K562 (cell line): Measurements from ENCODE around the gene TAS1R3. TPM values are rescaled to one million over a fixed set of nuclear protein-coding genes. Genes with fewer than 3 reads are reported as not detected.

ENCODE experiments used
- ATAC-seq: fragments of 200-7000 bp; cut with Tn5 transposase; 3 replicates; pipeline ENCODE4 v1.9.1; 2020; ENCODE audit warnings: moderate library complexity
- BruUV-seq: library from RNA; stranded (reverse); fragments of 400-500 nt; replicated peaks from 2 replicates; lab custom pipeline; 2021; lab: Mats Ljungman, UMichigan
- CTCF ChIA-PET: fragments of 300-600 bp; formaldehyde crosslinking; extraction: SDS; loops from one replicate; lab custom pipeline; 2021; ENCODE audit warnings: low intra/inter-chr PET ratio; lab: Yijun Ruan, JAX
- POLR2A ChIA-PET: fragments of 300-600, 350-650 bp; sonication (Branson Sonifier 250); formaldehyde crosslinking; extraction: SDS; loops from one replicate; lab custom pipeline; 2021; ENCODE audit warnings: antibody characterized with exemption, inconsistent platforms; lab: Yijun Ruan, JAX
- DNase-seq, 4 experiments: peaks; one replicate each; pipeline versions ENCODE4 v3.0.0 to v3.0.0-alpha.2; 2011 to 2018; ENCODE audit warnings: low spot score in 3 of 4, mixed read lengths in 3 of 4; ENCODE audit errors: extremely low read depth in 1 of 4
- FAIRE-seq: peaks from 2 replicates; lab custom pipeline; 2011; peaks lifted over from hg19 to GRCh38; lab: Jason Lieb, UNC
- H2AFZ ChIP-seq: 2 replicates; pipeline ENCODE4 v1.6.0; 2011; ENCODE audit warnings: low read depth, low read length, control low read depth, inconsistent platforms
- H3K27ac ChIP-seq: fragments of 200-600 bp; 3 replicates; pipeline ENCODE4 v1.8.0; 2011; ENCODE audit warnings: low read depth, mild to moderate bottlenecking, control low read depth, inconsistent platforms, low read length, moderate library complexity, mixed read lengths; ENCODE audit errors: extremely low read depth
- H3K27me3 ChIP-seq, 2 experiments: fragments of 300-600 bp in 1 of 2; 2 replicates in 1 of 2; 3 replicates in 1 of 2; pipeline versions ENCODE4 v1.6.0 to v1.8.0; 2011; ENCODE audit warnings: inconsistent platforms in 2 of 2, low read length in 2 of 2, mild to moderate bottlenecking in 1 of 2, mixed read lengths in 1 of 2, moderate library complexity in 1 of 2; ENCODE audit not compliant: control insufficient read depth in 2 of 2, insufficient read depth in 2 of 2
- H3K36me3 ChIP-seq: fragments of 300-600 bp; 3 replicates; pipeline ENCODE4 v1.8.0; 2011; ENCODE audit warnings: mild to moderate bottlenecking, low read length, inconsistent platforms; ENCODE audit not compliant: control insufficient read depth, insufficient read depth
- H3K4me1 ChIP-seq, 2 experiments: fragments of 200-600 bp in 1 of 2; replicated peaks in 1 of 2; 2 replicates in 1 of 2; 3 replicates in 1 of 2; pipeline versions ENCODE4 v1.5.1 to v1.8.0; 2011; ENCODE audit warnings: inconsistent platforms in 2 of 2, low read length in 2 of 2, mild to moderate bottlenecking in 1 of 2, mixed read lengths in 1 of 2, moderate library complexity in 1 of 2; ENCODE audit not compliant: control insufficient read depth in 2 of 2, insufficient read depth in 2 of 2
- H3K4me2 ChIP-seq: 2 replicates; pipeline ENCODE4 v1.6.1; 2011; ENCODE audit warnings: low read length, control low read depth, inconsistent platforms, mixed read lengths; ENCODE audit not compliant: insufficient read depth
- H3K4me3 ChIP-seq: fragments of 200-600 bp; sonication (generic), shearing (Covaris generic); 2 replicates; pipeline ENCODE4 v1.5.1; 2016; ENCODE audit warnings: control low read depth, inconsistent platforms
- H3K79me2 ChIP-seq: fragments of 200-600 bp; 3 replicates; pipeline ENCODE4 v1.8.0; 2011; ENCODE audit warnings: low read length, inconsistent platforms; ENCODE audit not compliant: control insufficient read depth, insufficient read depth
- H3K9ac ChIP-seq, 2 experiments: 2 replicates each; pipeline versions ENCODE4 v1.6.0 to v1.6.1; 2011; ENCODE audit warnings: low read depth in 2 of 2, low read length in 2 of 2, control low read depth in 1 of 2, inconsistent platforms in 1 of 2, mild to moderate bottlenecking in 1 of 2, mixed read lengths in 1 of 2; ENCODE audit not compliant: insufficient read depth in 1 of 2
- H3K9me1 ChIP-seq: one replicate; pipeline ENCODE4 v1.6.0; 2011; ENCODE audit warnings: inconsistent platforms, mild to moderate bottlenecking, low read length, moderate library complexity; ENCODE audit not compliant: control insufficient read depth, insufficient read depth
- H3K9me3 ChIP-seq: replicated peaks from 2 replicates; pipeline ENCODE4 v1.5.1; 2011; ENCODE audit warnings: low read depth, low read length, inconsistent platforms; ENCODE audit not compliant: control insufficient read depth, insufficient read depth
- H4K20me1 ChIP-seq: replicated peaks from 2 replicates; pipeline ENCODE4 v1.6.1; 2011; ENCODE audit warnings: low read length, inconsistent platforms, mixed read lengths; ENCODE audit not compliant: control insufficient read depth, insufficient read depth
- ARID2 ChIP-seq: fragments of 450-650 bp; IDR thresholded peaks from 2 replicates; pipeline ENCODE4 v1.6.1; 2017; ENCODE audit warnings: antibody characterized with exemption, mild to moderate bottlenecking
- CBX1 ChIP-seq: sonication (generic); IDR thresholded peaks from 2 replicates; pipeline ENCODE4 v1.6.1; 2016; ENCODE audit warnings: antibody characterized with exemption, low read depth, mild to moderate bottlenecking
- CCAR2 ChIP-seq: fragments of 200-400 bp; formaldehyde crosslinking; IDR thresholded peaks from 2 replicates; pipeline ENCODE4 v1.6.1; 2017; ENCODE audit warnings: mild to moderate bottlenecking, low read depth, low read length
- HDGF ChIP-seq: fragments of 450-650 bp; IDR thresholded peaks from 2 replicates; pipeline ENCODE4 v1.6.1; 2016
- ILF3 ChIP-seq: fragments of 450-650 bp; IDR thresholded peaks from 2 replicates; pipeline ENCODE4 v1.6.1; 2018; ENCODE audit warnings: antibody characterized with exemption, mild to moderate bottlenecking, moderate library complexity, borderline replicate concordance
- NCOA1 ChIP-seq: fragments of 450-650 bp; IDR thresholded peaks from 2 replicates; pipeline ENCODE4 v1.6.1; 2016; ENCODE audit warnings: low read depth
- SMC3 ChIP-seq: conservative IDR thresholded peaks from 2 replicates; pipeline ENCODE4 v1.6.1; 2011; ENCODE audit warnings: low read depth, low read length, improper control_type of control experiment; ENCODE audit not compliant: insufficient read depth
- STAG1 ChIP-seq: sonication (generic); formaldehyde crosslinking; IDR thresholded peaks from 2 replicates; pipeline ENCODE4 v1.5.0; 2020; ENCODE audit warnings: missing genetic modification reagents, borderline replicate concordance
- ZFPM2 ChIP-seq: fragments of 250-450 bp; sonication (Bioruptor Pico); IDR thresholded peaks from 2 replicates; pipeline ENCODE4 v1.5.1; 2022; ENCODE audit warnings: mild to moderate bottlenecking
- ZNF165 ChIP-seq: fragments of 250-450 bp; sonication (Bioruptor Pico); IDR thresholded peaks from 2 replicates; pipeline ENCODE4 v1.4.0; 2020; ENCODE audit warnings: borderline replicate concordance
- WGBS: fragments of 100-300 bp; shearing (Covaris generic); methylation state at CpG from one replicate; pipeline ENCODE4 v1.1.6; 2016; ENCODE audit warnings: low coverage, mixed read lengths; ENCODE audit not compliant: insufficient coverage; ENCODE audit errors: missing lambda C conversion rate; 5-methylcytosine and 5-hydroxymethylcytosine counted together
- in situ Hi-C: fragments of 300-500 bp; cut with MboI; formaldehyde crosslinking; loops from 4 replicates; pipeline ENCODE4 v1.15.0; 2018; ENCODE audit warnings: inconsistent platforms, mixed read lengths
- intact Hi-C: fragments of 100-400 bp; cut with micrococcal nuclease; formaldehyde crosslinking; loops from 2 replicates; pipeline ENCODE4 v1.14.2; 2022
- polyA plus RNA-seq, 8 experiments: library from polyadenylated mRNA; depleted of rRNA in 4 of 8; stranded (reverse) in 5 of 8; unstranded in 3 of 8; fragments of >200 nt; fragmentation: Nextera tagmentation in 2 of 8; fragmentation: Illumina TruSeq in 1 of 8; extraction: Ambion mirVana in 2 of 8; extraction: Trizol in 1 of 8; gene quantifications; 2 replicates each; pipeline versions ENCODE4 v1.2.1 to v1.2.3, GENCODE V29; 2011 to 2014; ENCODE audit warnings: inconsistent platforms in 1 of 8, missing spikeins in 1 of 8
- total RNA-seq, 7 experiments: library from RNA; depleted of rRNA in 6 of 7; stranded (reverse); fragments of >200 nt in 6 of 7; fragmentation: Illumina TruSeq in 2 of 7; extraction: Trizol in 2 of 7; gene quantifications; 2 replicates each; pipeline versions ENCODE4 v1.2.1 to v1.2.3, GENCODE V29; 2011 to 2021; ENCODE audit warnings: low replicate concordance in 1 of 7
- TF ChIP-seq, protein P1 (sequence below), 2 experiments: fragments of 450-650 bp; IDR thresholded peaks; 2 replicates each; pipeline ENCODE4 v1.6.1; 2018; ENCODE audit warnings: mild to moderate bottlenecking in 2 of 2, low read depth in 1 of 2; ENCODE audit not compliant: partially characterized antibody in 2 of 2
- TF ChIP-seq, protein P2 (sequence below): fragments of 450-650 bp; IDR thresholded peaks from 2 replicates; pipeline ENCODE4 v1.6.1; 2016; ENCODE audit warnings: low read depth, mild to moderate bottlenecking, moderate library complexity
- TF ChIP-seq, protein P3 (sequence below): IDR thresholded peaks from 2 replicates; pipeline ENCODE4 v1.6.1; 2011; ENCODE audit not compliant: insufficient read length; ENCODE audit errors: extremely low read depth
- TF ChIP-seq, protein P4 (sequence below): IDR thresholded peaks from 2 replicates; pipeline ENCODE4 v1.6.1; 2014; ENCODE audit warnings: antibody characterized with exemption

Gene TAS1R3
- total and polyA plus RNA-seq, 9 of the 15 experiments (the other 6 are each of a cell fraction or from before 2014, with no cell fraction given) = 0.07 to 0.13 TPM; not detected in 7

DNA sequence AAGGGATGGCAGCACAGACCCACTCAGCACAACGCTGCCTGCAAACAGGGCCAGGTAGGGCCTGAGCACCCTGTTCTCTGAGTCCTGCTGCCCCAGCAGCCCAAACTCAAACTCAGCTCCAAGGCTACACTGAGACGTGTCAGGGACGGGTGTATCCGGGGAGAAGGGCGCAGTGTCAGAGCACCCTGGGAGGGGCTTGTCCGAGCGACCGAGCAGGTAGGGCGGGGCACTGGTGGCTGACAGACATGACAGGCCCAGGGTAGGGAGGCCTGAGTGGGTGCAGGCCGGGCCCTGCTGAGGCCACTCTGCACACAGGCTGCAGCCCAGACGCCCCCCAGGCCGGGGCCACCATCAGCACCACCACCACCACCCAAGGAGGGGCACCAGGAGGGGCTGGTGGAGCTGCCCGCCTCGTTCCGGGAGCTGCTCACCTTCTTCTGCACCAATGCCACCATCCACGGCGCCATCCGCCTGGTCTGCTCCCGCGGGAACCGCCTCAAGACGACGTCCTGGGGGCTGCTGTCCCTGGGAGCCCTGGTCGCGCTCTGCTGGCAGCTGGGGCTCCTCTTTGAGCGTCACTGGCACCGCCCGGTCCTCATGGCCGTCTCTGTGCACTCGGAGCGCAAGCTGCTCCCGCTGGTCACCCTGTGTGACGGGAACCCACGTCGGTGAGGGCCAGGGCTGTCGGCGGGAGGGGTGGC lies 45.3 kb upstream of the TAS1R3 start:
- intact Hi-C loops = no loop called here
- peaks cover 10% of the 10 kb centered on the region; the same call in 1 of the 2 replicates for H4K20me1 ChIP-seq
- TF ChIP-seq, protein P1, sequence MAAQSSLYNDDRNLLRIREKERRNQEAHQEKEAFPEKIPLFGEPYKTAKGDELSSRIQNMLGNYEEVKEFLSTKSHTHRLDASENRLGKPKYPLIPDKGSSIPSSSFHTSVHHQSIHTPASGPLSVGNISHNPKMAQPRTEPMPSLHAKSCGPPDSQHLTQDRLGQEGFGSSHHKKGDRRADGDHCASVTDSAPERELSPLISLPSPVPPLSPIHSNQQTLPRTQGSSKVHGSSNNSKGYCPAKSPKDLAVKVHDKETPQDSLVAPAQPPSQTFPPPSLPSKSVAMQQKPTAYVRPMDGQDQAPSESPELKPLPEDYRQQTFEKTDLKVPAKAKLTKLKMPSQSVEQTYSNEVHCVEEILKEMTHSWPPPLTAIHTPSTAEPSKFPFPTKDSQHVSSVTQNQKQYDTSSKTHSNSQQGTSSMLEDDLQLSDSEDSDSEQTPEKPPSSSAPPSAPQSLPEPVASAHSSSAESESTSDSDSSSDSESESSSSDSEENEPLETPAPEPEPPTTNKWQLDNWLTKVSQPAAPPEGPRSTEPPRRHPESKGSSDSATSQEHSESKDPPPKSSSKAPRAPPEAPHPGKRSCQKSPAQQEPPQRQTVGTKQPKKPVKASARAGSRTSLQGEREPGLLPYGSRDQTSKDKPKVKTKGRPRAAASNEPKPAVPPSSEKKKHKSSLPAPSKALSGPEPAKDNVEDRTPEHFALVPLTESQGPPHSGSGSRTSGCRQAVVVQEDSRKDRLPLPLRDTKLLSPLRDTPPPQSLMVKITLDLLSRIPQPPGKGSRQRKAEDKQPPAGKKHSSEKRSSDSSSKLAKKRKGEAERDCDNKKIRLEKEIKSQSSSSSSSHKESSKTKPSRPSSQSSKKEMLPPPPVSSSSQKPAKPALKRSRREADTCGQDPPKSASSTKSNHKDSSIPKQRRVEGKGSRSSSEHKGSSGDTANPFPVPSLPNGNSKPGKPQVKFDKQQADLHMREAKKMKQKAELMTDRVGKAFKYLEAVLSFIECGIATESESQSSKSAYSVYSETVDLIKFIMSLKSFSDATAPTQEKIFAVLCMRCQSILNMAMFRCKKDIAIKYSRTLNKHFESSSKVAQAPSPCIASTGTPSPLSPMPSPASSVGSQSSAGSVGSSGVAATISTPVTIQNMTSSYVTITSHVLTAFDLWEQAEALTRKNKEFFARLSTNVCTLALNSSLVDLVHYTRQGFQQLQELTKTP (IDR thresholded peaks at IDR 0.05; ENCODE audit: low read depth in 1 of 2, partially characterized antibody in 2 of 2) = no peak
- TF ChIP-seq ILF3 (no peak), ZNF165 (CRISPR knock-in tag) (no peak), STAG1 (0 out of 2 replicates have a peak, but pooled peaks have one; percentile 15), ZFPM2 (CRISPR knock-in tag) (no peak), HDGF (no peak), ARID2 (no peak), CCAR2 (no peak), SMC3 (no peak), CBX1 (no peak), NCOA1 (no peak)
- TF ChIP-seq, protein P2, sequence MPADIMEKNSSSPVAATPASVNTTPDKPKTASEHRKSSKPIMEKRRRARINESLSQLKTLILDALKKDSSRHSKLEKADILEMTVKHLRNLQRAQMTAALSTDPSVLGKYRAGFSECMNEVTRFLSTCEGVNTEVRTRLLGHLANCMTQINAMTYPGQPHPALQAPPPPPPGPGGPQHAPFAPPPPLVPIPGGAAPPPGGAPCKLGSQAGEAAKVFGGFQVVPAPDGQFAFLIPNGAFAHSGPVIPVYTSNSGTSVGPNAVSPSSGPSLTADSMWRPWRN = no peak
- TF ChIP-seq, protein P3, sequence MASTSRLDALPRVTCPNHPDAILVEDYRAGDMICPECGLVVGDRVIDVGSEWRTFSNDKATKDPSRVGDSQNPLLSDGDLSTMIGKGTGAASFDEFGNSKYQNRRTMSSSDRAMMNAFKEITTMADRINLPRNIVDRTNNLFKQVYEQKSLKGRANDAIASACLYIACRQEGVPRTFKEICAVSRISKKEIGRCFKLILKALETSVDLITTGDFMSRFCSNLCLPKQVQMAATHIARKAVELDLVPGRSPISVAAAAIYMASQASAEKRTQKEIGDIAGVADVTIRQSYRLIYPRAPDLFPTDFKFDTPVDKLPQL = no peak
- TF ChIP-seq, protein P4, sequence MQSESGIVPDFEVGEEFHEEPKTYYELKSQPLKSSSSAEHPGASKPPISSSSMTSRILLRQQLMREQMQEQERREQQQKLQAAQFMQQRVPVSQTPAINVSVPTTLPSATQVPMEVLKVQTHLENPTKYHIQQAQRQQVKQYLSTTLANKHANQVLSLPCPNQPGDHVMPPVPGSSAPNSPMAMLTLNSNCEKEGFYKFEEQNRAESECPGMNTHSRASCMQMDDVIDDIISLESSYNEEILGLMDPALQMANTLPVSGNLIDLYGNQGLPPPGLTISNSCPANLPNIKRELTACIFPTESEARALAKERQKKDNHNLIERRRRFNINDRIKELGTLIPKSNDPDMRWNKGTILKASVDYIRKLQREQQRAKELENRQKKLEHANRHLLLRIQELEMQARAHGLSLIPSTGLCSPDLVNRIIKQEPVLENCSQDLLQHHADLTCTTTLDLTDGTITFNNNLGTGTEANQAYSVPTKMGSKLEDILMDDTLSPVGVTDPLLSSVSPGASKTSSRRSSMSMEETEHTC = no peak

More for the DNA sequence above, 45.3 kb upstream of the TAS1R3 start:
- H3K9ac ChIP-seq = peak overlapping the region in 1 of 2 experiments; percentile 68; a peak in 2 of 4 replicates
- H3K4me1 ChIP-seq = peaks cover 0 to 71% of the 10 kb centered on the region in 2 experiments; a peak in 3 of 5 replicates
- CTCF ChIA-PET = no interaction called here
- POLR2A ChIA-PET = interaction anchor here (0.6 to 2.3 kb wide), 3 partner anchors 10 to 127 kb away, joined by 3 to 6 read pairs (median 4); partner anchors contain the start of gene UBE2J2
- DNase-seq (peak in 2 of 4 experiments; percentile 59 to 65), FAIRE-seq (no peak), ATAC-seq (peak; percentile 56)
- WGBS = 39% methylated on average over 31 of the region's 37 CpGs
- no TSS peak for BruUV-seq
- no peak overlapping the region for H3K4me2 ChIP-seq
- no peak overlapping the region for H3K27ac ChIP-seq
- H2AFZ ChIP-seq = no peak overlapping the region
- no peaks in the 10 kb centered on the region for H3K36me3 ChIP-seq
- peaks cover 3% of the 10 kb centered on the region for H3K9me1 ChIP-seq
- no peaks in the 10 kb centered on the region for H3K79me2 ChIP-seq
- in situ Hi-C loops = no loop called here
- H3K4me3 ChIP-seq = no peak overlapping the region
- H3K9me3 ChIP-seq = no peaks in the 10 kb centered on the region
- H3K27me3 ChIP-seq = peaks cover 2 to 33% of the 10 kb centered on the region in 2 experiments; a peak in 3 of 5 replicates
